GM19351 (cell line): ENCODE measurements around the gene NTN5.
"Not testable (repeated sequence)": the region's sequence is repeated elsewhere in the genome, so short reads cannot be mapped to it uniquely, and the experiment has no call there.

Experiments used
- ATAC-seq: cut with Tn5 transposase; IDR thresholded peaks from one replicate; pipeline ENCODE4 v1.9.1; 2021; ENCODE audit warnings: mild to moderate bottlenecking, moderate library complexity; ENCODE audit not compliant: unreplicated experiment

Gene NTN5

DNA sequence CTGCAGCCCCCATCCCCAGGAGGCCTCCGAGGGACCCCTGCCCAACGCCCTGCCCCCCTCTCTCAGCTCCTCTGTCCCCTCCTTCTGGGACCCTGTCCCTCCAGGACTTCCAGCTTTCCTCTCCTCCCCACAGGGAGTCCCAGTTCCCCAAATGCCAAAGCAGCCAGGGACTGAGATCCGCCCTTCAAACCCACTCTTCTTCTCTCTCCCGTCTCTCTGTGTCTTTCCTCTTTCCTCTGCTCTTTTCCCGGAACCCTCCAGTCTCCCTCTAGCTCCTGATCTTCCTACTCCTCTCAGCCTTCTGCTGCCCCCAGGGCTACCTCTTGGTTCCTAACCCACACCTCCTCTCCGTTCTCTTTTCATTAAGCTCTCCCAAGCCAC lies 27.2 kb downstream of the NTN5 start:
- no peak for ATAC-seq

- peak; percentile 54 for ATAC-seq
These were observed 27.8 kb downstream of the NTN5 start for GRCh38 chr19:48644839-48645619.

DNA sequence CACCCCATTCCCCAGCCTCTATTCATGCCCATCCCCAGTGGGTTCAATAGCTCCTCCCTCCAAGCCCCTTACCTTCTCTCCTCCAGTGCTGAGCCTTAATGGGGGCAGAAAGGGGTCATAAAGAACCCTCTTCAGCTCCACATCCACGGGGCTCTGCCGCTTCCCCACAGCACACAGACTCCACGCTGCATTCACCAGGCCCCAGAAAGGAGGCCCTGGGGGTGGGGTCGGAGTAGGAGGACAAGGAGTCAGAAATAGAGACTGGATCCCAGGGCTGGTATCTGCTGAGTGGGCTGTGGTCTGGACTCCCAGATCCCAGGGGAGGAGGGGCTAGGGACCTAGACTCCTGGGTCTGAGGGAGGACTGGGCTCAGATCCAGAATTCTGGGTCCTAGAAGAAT lies 28.5 kb downstream of the NTN5 start:
- ATAC-seq = no peak

GRCh38 chr19:48642862-48643261 lies 30.0 kb downstream of the NTN5 start:
- no peak for ATAC-seq

DNA sequence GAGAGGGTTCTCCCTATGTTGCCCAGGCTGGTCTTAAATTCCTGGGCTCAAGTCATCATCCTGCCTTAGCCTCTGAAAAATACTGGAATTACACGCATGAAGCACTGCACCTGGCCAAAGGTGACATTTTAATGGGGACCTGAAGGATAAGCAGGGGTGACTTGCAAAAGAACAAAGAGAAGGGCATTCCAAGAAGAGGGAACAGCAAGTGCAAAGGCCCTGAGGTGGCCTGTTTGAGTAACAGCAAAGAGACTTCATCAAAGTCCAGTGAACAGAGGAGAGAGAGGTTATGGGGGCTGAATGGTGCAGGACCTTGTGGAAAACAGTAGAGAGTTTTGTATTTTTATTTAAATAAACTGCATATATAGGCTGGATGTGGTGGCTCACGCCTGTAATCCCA lies 31.0 kb downstream of the NTN5 start:
- no peak for ATAC-seq

DNA sequence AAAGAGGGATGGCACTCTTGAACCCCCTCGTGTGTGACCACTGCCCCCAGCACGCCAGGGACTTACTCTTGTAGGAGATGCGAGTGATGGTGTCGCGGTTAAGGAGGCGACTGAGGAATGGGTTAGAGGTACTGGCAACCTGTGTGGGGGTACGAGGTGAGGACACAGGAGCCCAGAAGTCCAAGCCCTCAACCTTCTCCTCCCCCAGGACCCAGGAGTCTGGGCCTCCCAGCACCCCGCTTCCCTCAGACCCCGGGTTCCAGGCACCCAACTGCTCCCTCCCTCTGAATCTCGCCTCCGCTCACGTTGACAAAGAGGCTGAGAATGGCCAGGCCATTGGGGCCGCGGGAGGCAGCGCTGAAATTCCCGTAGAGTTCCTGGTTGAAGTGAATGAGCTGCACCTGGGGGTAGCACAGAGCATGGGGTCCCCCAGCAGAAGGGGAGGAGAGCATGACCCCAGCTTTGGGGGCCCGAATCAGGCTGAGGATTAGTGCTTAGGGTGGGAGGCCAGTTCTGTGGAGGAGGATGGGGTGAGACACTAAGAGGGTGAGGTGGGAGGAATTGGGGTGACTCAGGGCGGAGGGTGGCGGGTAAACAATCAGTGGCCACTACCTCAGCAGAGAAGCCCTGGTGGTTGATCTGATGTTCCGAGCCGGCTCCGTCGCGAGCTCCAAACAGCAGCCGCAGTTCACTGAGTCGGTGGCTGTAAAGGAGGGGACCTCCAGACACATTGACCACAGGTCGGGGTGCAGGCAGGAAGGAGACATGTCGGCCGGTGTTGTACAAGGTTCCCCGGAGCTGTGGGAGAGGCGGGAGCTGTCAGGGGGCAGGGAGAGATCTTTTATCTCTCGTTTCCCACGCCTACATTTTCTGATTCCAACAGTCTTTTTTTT lies 33.1 kb downstream of the NTN5 start:
- no peak for ATAC-seq

GRCh38 chr19:48638831-48639381 lies 33.9 kb downstream of the NTN5 start:
- ATAC-seq = no peak

DNA sequence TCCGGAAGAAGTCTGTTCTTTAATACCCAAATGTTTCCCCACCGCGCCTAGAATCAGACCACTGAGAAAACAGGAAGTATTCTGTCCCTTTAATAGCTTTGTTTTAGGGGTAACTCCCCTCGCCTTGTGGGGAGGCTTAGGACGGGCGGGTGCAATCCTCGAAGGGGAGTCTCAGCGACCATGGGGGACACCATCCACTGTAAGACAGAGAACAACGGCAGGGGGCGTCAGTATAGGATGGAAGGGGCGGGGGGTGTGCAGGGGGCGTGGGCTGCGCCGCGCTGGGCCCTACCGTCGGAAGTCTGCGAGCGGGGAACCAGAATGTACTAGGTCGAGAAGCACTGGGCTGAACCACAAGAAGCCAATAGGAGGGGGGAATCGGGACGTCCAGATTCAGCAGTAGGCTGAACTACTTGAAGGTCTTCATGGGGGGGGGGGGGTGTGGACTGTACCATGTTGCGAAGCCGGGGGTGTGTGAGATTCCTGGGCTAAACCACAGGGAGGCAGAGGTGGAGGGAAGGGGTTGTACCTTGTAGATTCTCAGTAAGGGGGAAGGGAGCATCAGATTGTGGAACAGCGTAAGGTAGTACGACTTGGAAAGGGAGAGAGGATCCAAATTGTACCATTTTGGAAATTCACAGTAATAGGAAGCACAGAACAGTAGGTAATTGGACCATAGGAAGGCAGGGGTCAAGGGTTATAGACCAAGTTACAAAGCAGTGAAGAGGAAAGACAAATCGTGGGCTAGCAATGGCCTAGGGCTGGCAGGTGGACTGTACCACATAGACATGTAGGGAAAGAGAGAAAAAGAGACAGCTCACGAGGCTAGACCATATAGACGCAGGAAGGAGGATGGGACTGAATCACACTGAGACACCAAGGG lies 34.6 kb downstream of the NTN5 start:
- peak; percentile 20 for ATAC-seq

GRCh38 chr19:48637449-48637947 lies 35.3 kb downstream of the NTN5 start:
- peak; percentile 65 for ATAC-seq

DNA sequence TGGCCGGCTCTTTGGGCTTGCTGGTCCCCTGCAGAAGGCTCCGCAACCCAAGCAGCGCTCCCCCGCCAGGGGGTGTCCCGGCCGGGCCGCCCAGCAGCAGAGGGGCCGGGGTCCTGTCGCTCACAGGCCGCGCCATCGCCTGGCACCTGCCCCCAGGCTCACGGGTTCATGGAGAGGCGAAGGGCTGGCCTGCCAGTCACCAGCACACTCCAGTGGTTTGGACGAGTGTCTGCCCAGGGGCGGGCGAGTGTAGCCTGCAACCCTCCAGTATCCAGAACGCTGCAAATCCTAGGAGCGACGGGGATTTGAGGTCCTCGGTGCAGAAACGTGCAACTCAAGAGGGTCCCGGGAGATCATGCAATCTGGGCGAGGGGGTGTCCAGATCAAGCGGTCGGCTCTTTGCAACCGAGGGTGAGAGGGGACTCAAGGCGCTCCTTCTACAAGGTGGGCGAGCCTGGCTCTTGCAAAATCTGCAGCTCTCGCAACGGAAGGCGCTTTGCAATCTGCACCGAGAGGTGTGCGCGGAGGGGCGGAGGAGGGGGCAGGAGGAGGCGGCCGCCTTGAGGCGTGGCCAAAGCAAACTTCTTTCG lies 35.9 kb downstream of the NTN5 start, which contains the start of gene DBP:
Gene DBP (minus strand): TSS at position 521 of the 590 bp plus-strand sequence. CDS start 385 bp downstream, at position 136.
- no peak for ATAC-seq

DNA sequence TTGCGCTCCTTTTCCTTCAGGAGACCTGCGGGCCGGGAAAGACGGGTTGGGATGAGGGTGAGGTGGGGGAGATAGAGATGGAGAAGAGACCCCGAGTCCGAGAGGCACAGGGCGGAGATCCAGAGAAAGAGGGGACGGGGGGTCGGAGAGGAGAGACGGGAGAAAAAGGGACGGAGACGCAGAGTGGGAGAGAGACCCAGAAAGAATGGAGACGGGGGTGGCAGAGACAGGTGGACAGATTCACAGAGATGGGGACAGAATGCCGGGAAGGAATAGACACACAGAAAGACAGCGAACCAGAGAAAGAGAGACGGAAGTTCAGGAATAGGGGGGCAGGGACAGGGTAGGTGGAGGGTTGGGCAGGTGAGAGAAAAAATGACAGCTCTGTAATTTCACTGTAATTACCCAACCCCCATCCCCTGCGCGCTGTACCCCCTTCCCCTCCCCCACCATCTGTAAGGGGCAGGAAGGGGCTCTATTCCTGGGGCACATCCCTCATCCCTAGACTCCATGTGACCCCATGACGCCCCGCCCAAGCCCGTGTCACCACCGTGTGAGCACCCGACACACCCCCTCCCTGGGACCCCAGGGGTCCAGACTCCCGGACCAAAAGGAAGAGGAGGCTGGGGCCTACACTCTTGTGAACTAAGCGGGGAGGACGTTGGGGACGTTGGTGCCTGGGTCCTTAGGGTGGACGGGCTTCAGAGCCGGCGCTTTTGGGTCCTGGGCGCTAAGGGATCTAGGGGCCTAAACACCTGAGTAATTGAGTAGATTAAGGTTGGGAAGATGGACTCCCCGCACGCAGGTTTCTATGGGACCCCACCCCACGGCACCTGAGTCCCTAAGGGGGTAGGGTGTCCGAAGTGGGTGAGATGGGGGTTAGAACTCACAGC lies 36.6 kb downstream of the NTN5 start:
- no peak for ATAC-seq

- ATAC-seq = no peak
These were observed 37.4 kb downstream of the NTN5 start for GRCh38 chr19:48635263-48635965.

GRCh38 chr19:48634424-48635262 lies 38.2 kb downstream of the NTN5 start:
- ATAC-seq = peak; percentile 26

GRCh38 chr19:48634036-48634342 lies 38.8 kb downstream of the NTN5 start:
- ATAC-seq = no peak

GRCh38 chr19:48633148-48634035 lies 39.4 kb downstream of the NTN5 start:
- no peak for ATAC-seq

DNA sequence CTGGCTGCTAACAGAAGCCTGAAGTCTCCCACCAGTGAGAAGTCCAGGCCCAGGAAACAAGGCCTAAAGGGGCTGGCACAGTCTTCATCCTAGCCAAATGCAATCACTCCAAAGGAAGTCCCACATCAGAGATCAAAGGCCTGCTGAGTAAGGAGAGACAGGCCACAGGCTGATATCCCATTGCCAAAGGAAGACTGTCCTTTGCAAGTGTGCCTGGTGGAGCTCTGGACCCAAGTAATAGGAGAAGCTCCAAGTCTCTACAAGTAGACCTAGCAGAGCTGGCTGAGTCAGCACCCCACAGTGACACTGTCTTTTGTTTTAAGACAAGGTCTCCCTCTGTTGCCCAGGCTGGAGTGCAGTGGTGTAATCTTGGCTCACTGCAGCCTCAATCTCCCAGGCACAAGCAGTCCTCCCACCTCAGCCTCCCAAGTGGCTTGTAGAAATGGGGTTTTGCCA lies 40.1 kb downstream of the NTN5 start:
- no peak for ATAC-seq

- ATAC-seq = not testable (repeated sequence)
These were observed 40.5 kb downstream of the NTN5 start for GRCh38 chr19:48632286-48632685.
